Bronchial epithelial cell (primary cell): ENCODE data around the gene LSM3. TPM values are rescaled to one million over a fixed set of nuclear protein-coding genes. Genes with fewer than 3 reads are reported as not detected.

Source experiments
- DNase-seq: peaks from one replicate; pipeline ENCODE4 v3.0.0-alpha.2; 2010; ENCODE audit warnings: low read depth
- FAIRE-seq: peaks from 2 replicates; lab custom pipeline; 2011; peaks lifted over from hg19 to GRCh38; lab: Jason Lieb, UNC
- H3K27me3 ChIP-seq: 2 replicates; pipeline ENCODE4 v1.5.1; 2011; ENCODE audit warnings: low read length; ENCODE audit not compliant: control insufficient read depth, insufficient read depth
- H3K36me3 ChIP-seq: 2 replicates; pipeline ENCODE4 v1.5.1; 2011; ENCODE audit warnings: low read length; ENCODE audit not compliant: control insufficient read depth, insufficient read depth
- H3K4me3 ChIP-seq: 2 replicates; pipeline ENCODE4 v1.5.1; 2011; ENCODE audit warnings: mild to moderate bottlenecking, low read depth, low read length, control low read depth
- total RNA-seq: library from RNA; depleted of rRNA; stranded (reverse); fragments of >200 nt; gene quantifications from 2 replicates; pipeline ENCODE4 v1.2.1, GENCODE V29; 2014
- TF ChIP-seq, protein P1 (sequence below): IDR thresholded peaks from 2 replicates; pipeline ENCODE4 v1.5.1; 2011; ENCODE audit warnings: mild to moderate bottlenecking, moderate library complexity, low read length, control low read depth, inconsistent platforms; ENCODE audit not compliant: insufficient read depth, severe bottlenecking

The LSM3 gene
- total RNA-seq, 1 donor from 2014 or later = 6.6 TPM

DNA sequence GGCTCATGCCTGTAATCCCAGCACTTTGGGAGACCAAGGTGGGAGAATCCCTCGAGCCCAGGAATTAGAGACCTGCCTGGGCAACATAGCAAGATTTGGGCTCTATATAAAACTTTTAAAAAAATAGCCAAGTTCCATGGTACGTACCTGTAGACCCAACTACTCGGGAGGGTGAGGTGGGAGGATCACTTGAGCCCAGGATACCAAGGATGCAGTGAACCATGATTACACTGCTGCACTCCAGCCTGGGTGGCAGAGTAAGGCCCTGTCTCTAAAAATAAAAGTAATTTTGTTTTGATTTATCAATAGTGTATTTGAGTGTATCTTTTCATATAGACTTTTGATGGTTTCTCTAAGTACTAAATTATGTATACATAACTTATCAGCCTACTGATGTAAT, 63.1 kb downstream of the LSM3 start:
- Histone ChIP-seq H3K27me3 (no peaks in the 10 kb centered on the region), H3K4me3 (no peak overlapping the region), H3K36me3 (no peaks in the 10 kb centered on the region)
- no peak for DNase-seq
- TF ChIP-seq, protein P1, sequence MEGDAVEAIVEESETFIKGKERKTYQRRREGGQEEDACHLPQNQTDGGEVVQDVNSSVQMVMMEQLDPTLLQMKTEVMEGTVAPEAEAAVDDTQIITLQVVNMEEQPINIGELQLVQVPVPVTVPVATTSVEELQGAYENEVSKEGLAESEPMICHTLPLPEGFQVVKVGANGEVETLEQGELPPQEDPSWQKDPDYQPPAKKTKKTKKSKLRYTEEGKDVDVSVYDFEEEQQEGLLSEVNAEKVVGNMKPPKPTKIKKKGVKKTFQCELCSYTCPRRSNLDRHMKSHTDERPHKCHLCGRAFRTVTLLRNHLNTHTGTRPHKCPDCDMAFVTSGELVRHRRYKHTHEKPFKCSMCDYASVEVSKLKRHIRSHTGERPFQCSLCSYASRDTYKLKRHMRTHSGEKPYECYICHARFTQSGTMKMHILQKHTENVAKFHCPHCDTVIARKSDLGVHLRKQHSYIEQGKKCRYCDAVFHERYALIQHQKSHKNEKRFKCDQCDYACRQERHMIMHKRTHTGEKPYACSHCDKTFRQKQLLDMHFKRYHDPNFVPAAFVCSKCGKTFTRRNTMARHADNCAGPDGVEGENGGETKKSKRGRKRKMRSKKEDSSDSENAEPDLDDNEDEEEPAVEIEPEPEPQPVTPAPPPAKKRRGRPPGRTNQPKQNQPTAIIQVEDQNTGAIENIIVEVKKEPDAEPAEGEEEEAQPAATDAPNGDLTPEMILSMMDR = no peak
- no peak for FAIRE-seq

DNA sequence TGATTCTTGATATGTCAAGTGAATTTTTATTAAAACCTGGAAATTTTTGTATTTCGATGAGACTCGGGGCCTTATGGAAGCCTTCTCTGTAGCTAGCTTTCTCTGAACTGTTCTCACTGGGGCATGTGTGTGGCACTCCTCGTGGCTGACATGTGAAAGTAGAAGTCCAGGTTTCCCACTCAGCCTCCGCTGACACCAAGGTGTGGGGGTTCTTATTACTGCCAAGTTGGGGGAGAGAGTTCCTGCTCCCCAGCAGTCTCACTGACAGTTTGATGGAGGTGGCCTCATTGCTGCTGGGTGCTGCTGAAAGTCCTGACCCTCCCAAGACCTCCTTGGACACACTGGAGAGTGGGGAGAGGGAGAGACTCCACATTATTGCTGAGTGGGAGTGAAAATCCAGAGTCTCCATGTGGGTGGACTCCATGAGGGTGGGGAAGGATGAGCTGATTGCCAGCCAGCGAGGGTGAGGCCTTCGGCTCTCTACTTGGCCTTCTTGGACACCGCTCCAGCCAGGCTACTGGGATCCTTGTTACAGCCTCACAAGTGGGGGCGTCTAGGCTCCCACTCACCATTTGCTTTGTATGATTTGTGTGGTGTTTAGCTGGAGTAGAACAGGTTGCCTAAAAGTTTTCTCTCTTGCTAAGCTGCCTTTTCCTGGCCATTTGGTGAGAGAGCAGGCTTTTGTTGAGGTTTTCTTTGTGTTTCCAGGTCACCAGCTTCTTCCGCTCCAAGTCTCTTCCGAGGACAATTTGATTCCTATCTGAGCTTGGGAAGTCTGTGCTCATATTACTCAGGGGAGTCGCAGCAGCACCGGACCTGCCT, 64.1 kb downstream of the LSM3 start:
- no peaks in the 10 kb centered on the region for H3K27me3 ChIP-seq
- no peak overlapping the region for H3K4me3 ChIP-seq
- no peak for FAIRE-seq
- TF ChIP-seq, protein P1 = no peak
- DNase-seq = no peak
- H3K36me3 ChIP-seq = no peaks in the 10 kb centered on the region

DNA sequence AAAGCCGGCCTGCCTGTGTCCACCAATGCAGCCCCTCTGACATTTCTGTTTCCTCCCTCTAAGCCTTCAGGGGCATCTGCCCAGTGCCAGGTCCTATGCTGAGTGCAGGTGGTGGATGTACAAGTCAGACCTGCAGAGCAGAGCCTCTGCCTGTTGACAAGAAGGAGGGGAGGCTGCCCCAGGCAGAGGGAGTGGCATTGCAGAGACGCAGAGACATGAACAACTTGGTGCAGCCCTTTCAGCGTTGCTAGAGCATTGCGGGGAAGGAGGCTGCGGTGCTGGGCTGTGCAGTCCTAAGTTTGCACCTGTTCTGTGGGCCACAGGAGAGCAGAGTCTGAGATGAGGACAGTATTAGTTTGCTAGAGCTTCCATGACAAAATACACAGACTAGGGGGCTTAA, 65.2 kb downstream of the LSM3 start:
- FAIRE-seq (no peak), DNase-seq (peak; percentile 26)
- no peaks in the 10 kb centered on the region for H3K36me3 ChIP-seq
- TF ChIP-seq, protein P1 = no peak
- no peaks in the 10 kb centered on the region for H3K27me3 ChIP-seq
- H3K4me3 ChIP-seq = no peak overlapping the region

DNA sequence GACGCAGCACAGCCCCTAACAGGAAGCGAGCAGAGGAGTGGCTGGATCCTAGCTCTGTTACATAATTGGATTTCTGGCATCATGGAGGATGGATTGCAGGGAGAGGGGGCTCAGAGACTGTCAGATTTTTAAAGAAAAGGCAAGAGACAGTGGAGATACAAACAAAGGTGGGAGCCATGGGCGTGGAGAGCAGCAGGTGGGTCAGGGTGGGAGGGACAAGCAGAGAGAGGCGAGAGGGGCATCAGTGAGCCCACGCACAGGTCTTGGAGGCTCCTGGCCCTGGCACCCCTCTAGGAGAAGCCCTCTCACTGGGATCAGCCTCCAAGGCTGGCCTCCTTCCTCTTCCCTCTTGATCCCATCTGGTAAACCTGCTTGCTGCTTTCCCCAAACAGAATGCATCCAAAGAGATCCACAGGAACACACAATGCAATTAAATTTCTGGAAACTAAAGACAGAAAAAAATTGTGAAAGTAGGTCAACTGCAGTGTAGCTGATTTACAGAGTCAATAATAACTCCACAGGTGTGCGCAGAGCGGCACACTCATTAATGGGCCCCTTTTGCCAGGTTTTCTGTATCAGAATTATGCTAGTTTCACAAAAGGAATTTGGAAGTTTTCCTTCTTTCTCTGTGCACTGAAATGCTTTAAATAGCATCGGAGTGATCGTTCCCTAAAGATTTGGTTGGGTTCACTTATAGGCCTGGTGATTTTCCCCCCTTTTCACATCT, 66.1 kb downstream of the LSM3 start:
- Histone ChIP-seq H3K27me3 (no peaks in the 10 kb centered on the region), H3K36me3 (no peaks in the 10 kb centered on the region), H3K4me3 (no peak overlapping the region)
- TF ChIP-seq, protein P1 = no peak
- DNase-seq (no peak), FAIRE-seq (no peak)

DNA sequence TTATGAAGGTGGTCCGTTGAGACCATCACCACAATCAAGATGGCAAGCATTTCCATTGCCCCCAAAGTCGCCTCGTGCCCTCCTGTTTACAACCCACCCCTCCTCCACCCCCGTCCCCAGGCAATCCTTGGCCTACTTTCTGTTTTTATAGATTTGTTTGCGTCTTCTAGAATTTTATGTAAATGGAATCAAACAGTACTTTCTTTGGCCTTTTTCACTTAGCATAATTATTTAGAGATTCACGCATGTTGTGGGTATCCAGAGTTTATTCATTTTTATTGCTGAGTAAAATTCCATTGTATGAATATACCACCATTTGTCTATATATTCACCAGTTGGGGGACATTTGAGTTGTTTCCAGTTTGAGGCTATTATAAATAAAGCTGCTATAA, 66.6 kb downstream of the LSM3 start:
- FAIRE-seq (no peak), DNase-seq (no peak)
- TF ChIP-seq, protein P1 = no peak
- H3K4me3 ChIP-seq = no peak overlapping the region
- H3K27me3 ChIP-seq = no peaks in the 10 kb centered on the region
- H3K36me3 ChIP-seq = no peaks in the 10 kb centered on the region
